ENCODE data around the gene CYP2J2. TPM values are rescaled to one million over a fixed set of nuclear protein-coding genes. Genes with fewer than 3 reads are reported as not detected.

Gene CYP2J2
- total RNA-seq, 1 experiment from 2014 or later, result 1.1 TPM

DNA sequence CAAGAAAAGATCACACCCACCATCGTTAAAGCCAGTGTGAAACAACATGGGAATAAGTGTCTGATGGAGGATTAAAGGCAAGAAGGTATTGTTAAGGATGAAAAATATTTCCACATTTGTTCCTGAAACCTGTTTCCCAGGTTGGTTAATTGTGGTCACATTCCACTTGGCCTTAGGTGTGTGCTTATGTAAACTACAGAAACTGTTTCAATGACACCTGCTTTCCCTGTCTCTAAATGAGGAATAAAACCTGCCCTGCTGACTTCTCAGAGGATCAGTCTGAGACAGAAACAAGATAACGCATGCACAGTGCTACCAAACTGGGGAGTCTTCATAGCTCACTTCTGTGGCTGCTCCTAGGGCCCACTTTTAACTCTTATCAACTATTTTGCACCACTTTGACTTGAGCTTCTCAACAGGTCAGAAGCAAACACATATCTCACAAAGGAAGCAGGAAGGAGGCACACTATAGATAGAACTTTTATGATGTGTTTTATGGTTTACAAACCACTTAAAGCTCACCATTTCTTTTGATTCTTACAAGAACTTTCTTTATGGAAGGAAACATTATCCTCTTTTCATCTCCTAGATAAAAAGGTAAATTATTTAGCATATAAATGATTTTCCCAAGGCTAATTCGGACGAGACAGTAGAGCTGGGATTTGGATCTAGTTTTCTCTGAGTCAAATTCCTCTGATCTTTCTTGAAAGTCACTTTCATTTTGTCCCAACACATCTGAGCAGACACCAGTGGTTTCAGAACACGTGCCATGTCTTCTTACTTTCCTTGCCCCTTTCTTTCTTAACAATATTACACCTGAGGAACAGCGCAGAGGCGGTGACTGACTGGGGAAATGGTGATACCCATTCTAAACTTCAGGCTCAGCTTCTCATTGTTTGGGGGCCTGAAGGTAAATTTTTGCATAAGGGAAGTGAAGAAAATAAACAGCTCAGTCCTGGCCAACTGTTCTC lies 33.4 kb downstream of the CYP2J2 start:
- intact Hi-C loops (cut with micrococcal nuclease), result no loop called here

More for the DNA sequence above, 33.4 kb downstream of the CYP2J2 start:
- no TSS peak for BruUV-seq (replicated peaks)
- H3K4me2 ChIP-seq (ENCODE audit: low read length), result no peak overlapping the region
- no peaks in the 10 kb centered on the region for H3K36me3 ChIP-seq (ENCODE audit: control insufficient read depth in 1 of 2, insufficient read depth in 2 of 2, low read length in 2 of 2)
- H3K9me2 ChIP-seq (ENCODE audit: insufficient read depth), result no peaks in the 10 kb centered on the region
- H3K4me3 ChIP-seq (replicated peaks in 1 of 2; ENCODE audit: low read depth in 1 of 2, low read length in 2 of 2), result no peak overlapping the region
- H3K9me3 ChIP-seq (ENCODE audit: control insufficient read depth in 1 of 2, insufficient read depth in 1 of 2, low read depth in 1 of 2, low read length in 2 of 2), result no peaks in the 10 kb centered on the region
- no peak overlapping the region for H2AFZ ChIP-seq (ENCODE audit: low read depth, low read length, poor library complexity, severe bottlenecking)
- ChIA-PET CTCF (no interaction called here), RAD21 (ENCODE audit: low non-redundant PET in 1 of 2, low total read pairs in 2 of 2, uncharacterized antibody in 2 of 2, unreplicated experiment in 2 of 2) (no interaction called here), POLR2A (no interaction called here)
- no peaks in the 10 kb centered on the region for H3K4me1 ChIP-seq (ENCODE audit: control insufficient read depth in 1 of 2, insufficient read depth in 2 of 2, low read length in 2 of 2)
- DNase-seq (ENCODE audit: low read depth, low spot score), result no peak
- H3K27ac ChIP-seq (ENCODE audit: low read depth, low read length), result no peak overlapping the region
- no peak overlapping the region for H3K9ac ChIP-seq (ENCODE audit: low read length)
- H3K27me3 ChIP-seq (ENCODE audit: insufficient read depth, low read length), result no peaks in the 10 kb centered on the region
- TF ChIP-seq TCF7L2 (IDR thresholded peaks at IDR 0.05; ENCODE audit: borderline replicate concordance, extremely low read depth, insufficient read depth, insufficient read length) (no peak), ZNF274 (IDR thresholded peaks at IDR 0.05; ENCODE audit: low read depth, low read length) (no peak), RAD21 (IDR thresholded peaks at IDR 0.05; ENCODE audit: low read depth) (no peak), EZH2phosphoT487 (IDR thresholded peaks at IDR 0.05; ENCODE audit: borderline replicate concordance) (no peak), POLR2A (IDR thresholded peaks at IDR 0.05; ENCODE audit: borderline replicate concordance, extremely low read depth, insufficient read depth, insufficient read length) (no peak), ELF1 (IDR thresholded peaks at IDR 0.05; ENCODE audit: borderline replicate concordance, low read depth) (no peak), POLR2AphosphoS5 (IDR thresholded peaks at IDR 0.05; ENCODE audit: low read depth, low read length) (no peak)
- TF ChIP-seq, protein P1, sequence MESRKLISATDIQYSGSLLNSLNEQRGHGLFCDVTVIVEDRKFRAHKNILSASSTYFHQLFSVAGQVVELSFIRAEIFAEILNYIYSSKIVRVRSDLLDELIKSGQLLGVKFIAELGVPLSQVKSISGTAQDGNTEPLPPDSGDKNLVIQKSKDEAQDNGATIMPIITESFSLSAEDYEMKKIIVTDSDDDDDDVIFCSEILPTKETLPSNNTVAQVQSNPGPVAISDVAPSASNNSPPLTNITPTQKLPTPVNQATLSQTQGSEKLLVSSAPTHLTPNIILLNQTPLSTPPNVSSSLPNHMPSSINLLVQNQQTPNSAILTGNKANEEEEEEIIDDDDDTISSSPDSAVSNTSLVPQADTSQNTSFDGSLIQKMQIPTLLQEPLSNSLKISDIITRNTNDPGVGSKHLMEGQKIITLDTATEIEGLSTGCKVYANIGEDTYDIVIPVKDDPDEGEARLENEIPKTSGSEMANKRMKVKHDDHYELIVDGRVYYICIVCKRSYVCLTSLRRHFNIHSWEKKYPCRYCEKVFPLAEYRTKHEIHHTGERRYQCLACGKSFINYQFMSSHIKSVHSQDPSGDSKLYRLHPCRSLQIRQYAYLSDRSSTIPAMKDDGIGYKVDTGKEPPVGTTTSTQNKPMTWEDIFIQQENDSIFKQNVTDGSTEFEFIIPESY (IDR thresholded peaks at IDR 0.05; ENCODE audit: extremely low read depth, insufficient replicate concordance, low read length), result no peak
- H4K20me1 ChIP-seq (ENCODE audit: insufficient read depth), result no peaks in the 10 kb centered on the region
- ATAC-seq, result no peak
- no peaks in the 10 kb centered on the region for H3K79me2 ChIP-seq (ENCODE audit: insufficient read depth, low read length)
